OCI-LY1 (cell line): ENCODE data around the gene SEC61B.

Experiments used
- H2AFZ ChIP-seq: fragments of 200-600 bp; sonication (generic), shearing (Covaris generic); 2 replicates; pipeline ENCODE4 v1.6.0; 2014; ENCODE audit warnings: antibody characterized with exemption, mild to moderate bottlenecking, low read length
- H3F3A ChIP-seq: fragments of 200-600 bp; sonication (generic), shearing (Covaris generic); 2 replicates; pipeline ENCODE4 v1.6.0; 2014; ENCODE audit warnings: mild to moderate bottlenecking, antibody characterized with exemption, low read length, moderate library complexity; ENCODE audit not compliant: insufficient read depth
- H3K27ac ChIP-seq: fragments of 200-600 bp; sonication (generic); 2 replicates; pipeline ENCODE4 v1.5.1; 2014; ENCODE audit warnings: low read length, mixed run types, mild to moderate bottlenecking, low read depth; ENCODE audit not compliant: poor library complexity, severe bottlenecking
- H3K27me3 ChIP-seq: fragments of 200-600 bp; sonication (generic); 2 replicates; pipeline ENCODE4 v1.6.0; 2014; ENCODE audit warnings: antibody characterized with exemption, mild to moderate bottlenecking, low read length, moderate library complexity; ENCODE audit not compliant: insufficient read depth
- H3K36me3 ChIP-seq: fragments of 200-600 bp; sonication (generic); 2 replicates; pipeline ENCODE4 v1.6.1; 2014; ENCODE audit warnings: mild to moderate bottlenecking, antibody characterized with exemption, low read length, moderate library complexity, mixed read lengths; ENCODE audit not compliant: insufficient read depth
- H3K4me1 ChIP-seq: fragments of 200-600 bp; sonication (generic); 2 replicates; pipeline ENCODE4 v1.5.1; 2014; ENCODE audit warnings: mild to moderate bottlenecking, low read length, moderate library complexity; ENCODE audit not compliant: insufficient read depth, severe bottlenecking
- H3K4me2 ChIP-seq: fragments of 200-600 bp; sonication (generic), shearing (Covaris generic); 2 replicates; pipeline ENCODE4 v1.6.1; 2014; ENCODE audit warnings: low read length
- H3K4me3 ChIP-seq: fragments of 200-600 bp; sonication (generic); 2 replicates; pipeline ENCODE4 v1.5.1; 2014; ENCODE audit warnings: low read length, low read depth, mild to moderate bottlenecking, mixed read lengths; ENCODE audit not compliant: poor library complexity, severe bottlenecking
- H3K79me2 ChIP-seq: fragments of 200-600 bp; shearing (Covaris generic); 2 replicates; pipeline ENCODE4 v1.6.1; 2016; ENCODE audit warnings: mixed run types, low read length, mixed read lengths; ENCODE audit not compliant: insufficient read depth
- H3K9ac ChIP-seq: fragments of 200-600 bp; sonication (generic), shearing (Covaris generic); 2 replicates; pipeline ENCODE4 v1.6.1; 2014; ENCODE audit warnings: mild to moderate bottlenecking, low read length, mixed read lengths
- H3K9me2 ChIP-seq: fragments of 200-600 bp; sonication (generic), shearing (Covaris generic); 2 replicates; pipeline ENCODE4 v1.6.1; 2014; ENCODE audit warnings: low read depth, mild to moderate bottlenecking, low read length, mixed read lengths
- H3K9me3 ChIP-seq: fragments of 200-600 bp; shearing (Covaris generic); 2 replicates; pipeline ENCODE4 v1.6.1; 2014; ENCODE audit warnings: low read length, mixed read lengths
- H4K20me1 ChIP-seq: fragments of 200-600 bp; sonication (generic), shearing (Covaris generic); 2 replicates; pipeline ENCODE4 v1.6.0; 2016; ENCODE audit warnings: mild to moderate bottlenecking, low read length; ENCODE audit not compliant: insufficient read depth
- CTCF ChIP-seq: fragments of 200-600 bp; sonication (generic), shearing (Covaris generic); IDR thresholded peaks from 2 replicates; pipeline ENCODE4 v1.5.1; 2017; ENCODE audit warnings: mild to moderate bottlenecking, antibody characterized with exemption, low read length, moderate library complexity, mixed read lengths
- EZH2 ChIP-seq: fragments of 200-600 bp; sonication (generic), shearing (Covaris generic); IDR thresholded peaks from 2 replicates; pipeline ENCODE4 v1.8.0; 2017; ENCODE audit warnings: borderline replicate concordance, mixed run types, mild to moderate bottlenecking, antibody characterized with exemption, low read length, moderate library complexity, mixed read lengths

Gene SEC61B

DNA sequence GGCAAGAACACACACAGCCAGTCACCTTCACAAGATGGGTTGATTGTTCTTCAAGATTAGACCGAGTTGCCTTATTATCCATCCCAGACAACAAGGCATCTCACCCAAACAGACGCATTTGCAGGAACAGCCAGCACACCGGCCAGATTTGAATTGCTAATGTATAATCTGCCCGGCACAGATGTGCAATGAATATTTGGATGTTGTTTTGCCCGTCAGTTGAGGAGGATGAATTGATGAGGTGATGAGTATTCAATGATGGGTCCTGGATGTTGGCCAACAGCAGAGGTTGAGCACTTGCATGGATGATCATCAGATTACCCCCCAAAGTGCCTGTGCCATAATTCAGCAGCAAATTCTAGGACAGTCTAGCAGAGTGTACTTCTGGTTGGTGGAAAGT is 20.5 kb upstream of the SEC61B start:
- Histone ChIP-seq H3F3A (no peaks in the 10 kb centered on the region), H3K9ac (no peak overlapping the region), H4K20me1 (no peaks in the 10 kb centered on the region), H3K4me3 (no peak overlapping the region), H3K9me2 (no peaks in the 10 kb centered on the region), H2AFZ (no peak overlapping the region), H3K27ac (no peak overlapping the region), H3K4me1 (no peaks in the 10 kb centered on the region), H3K9me3 (no peaks in the 10 kb centered on the region), H3K79me2 (no peaks in the 10 kb centered on the region), H3K27me3 (peaks cover 4% of the 10 kb centered on the region; the same call in 1 of the 2 replicates), H3K4me2 (no peak overlapping the region), H3K36me3 (no peaks in the 10 kb centered on the region)
- TF ChIP-seq EZH2 (no peak), CTCF (no peak)

GRCh38 chr9:99210572-99210971 is 11.5 kb upstream of the SEC61B start:
- Histone ChIP-seq H3K27ac (no peak overlapping the region), H3K79me2 (no peaks in the 10 kb centered on the region), H4K20me1 (no peaks in the 10 kb centered on the region), H3K4me3 (no peak overlapping the region), H3K9me2 (no peaks in the 10 kb centered on the region), H3K4me1 (no peaks in the 10 kb centered on the region), H2AFZ (no peak overlapping the region), H3K4me2 (no peak overlapping the region), H3K9me3 (no peaks in the 10 kb centered on the region), H3K36me3 (peaks cover 7% of the 10 kb centered on the region), H3K27me3 (no peaks in the 10 kb centered on the region), H3K9ac (no peak overlapping the region), H3F3A (no peaks in the 10 kb centered on the region)
- TF ChIP-seq CTCF (no peak), EZH2 (no peak)

- Histone ChIP-seq H3K4me2 (no peak overlapping the region), H3K79me2 (no peaks in the 10 kb centered on the region), H3K36me3 (peaks cover 18% of the 10 kb centered on the region), H3K9me3 (no peaks in the 10 kb centered on the region), H4K20me1 (no peaks in the 10 kb centered on the region), H3K9ac (no peak overlapping the region), H3K9me2 (no peaks in the 10 kb centered on the region), H3K4me1 (no peaks in the 10 kb centered on the region), H3K27ac (no peak overlapping the region), H3K27me3 (no peaks in the 10 kb centered on the region), H3F3A (no peaks in the 10 kb centered on the region), H3K4me3 (no peak overlapping the region), H2AFZ (no peak overlapping the region)
- TF ChIP-seq CTCF: no peak
- TF ChIP-seq EZH2: no peak
These were observed 10.3 kb upstream of the SEC61B start for GRCh38 chr9:99211746-99212145.
